Progenitor cell of endocrine pancreas (in vitro differentiated cells): ENCODE results near the gene GSG1L. TPM values are rescaled to one million over a fixed set of nuclear protein-coding genes. Genes with fewer than 3 reads are reported as not detected.

Experiments
- DNase-seq: peaks from one replicate; pipeline ENCODE4 v3.0.0; 2021; ENCODE audit warnings: low spot score; ENCODE audit not compliant: unreplicated experiment
- H3K27ac Mint-ChIP-seq: 2 replicates; pipeline ENCODE4 v1.8.0; 2021; ENCODE audit warnings: mild to moderate bottlenecking, moderate library complexity, mixed read lengths
- H3K27me3 Mint-ChIP-seq: 2 replicates; pipeline ENCODE4 v1.8.0; 2021; ENCODE audit warnings: mixed read lengths
- H3K36me3 Mint-ChIP-seq: 2 replicates; pipeline ENCODE4 v1.8.0; 2022; ENCODE audit warnings: mixed read lengths; ENCODE audit not compliant: insufficient read depth
- H3K4me1 Mint-ChIP-seq: 2 replicates; pipeline ENCODE4 v1.8.0; 2021; ENCODE audit warnings: low read depth, mixed read lengths
- H3K4me3 Mint-ChIP-seq: 2 replicates; pipeline ENCODE4 v1.8.0; 2021; ENCODE audit warnings: low read depth, mild to moderate bottlenecking, moderate library complexity, mixed read lengths
- H3K9me3 Mint-ChIP-seq: 2 replicates; pipeline ENCODE4 v1.8.0; 2021; ENCODE audit warnings: low read depth, mixed read lengths
- CTCF ChIP-seq: fragments of 200-600 bp; sonication (generic); IDR thresholded peaks from one replicate; pipeline ENCODE4 v1.5.0; 2021; ENCODE audit warnings: antibody characterized with exemption, mild to moderate bottlenecking; ENCODE audit not compliant: unreplicated experiment
- total RNA-seq: library from RNA; stranded (reverse); gene quantifications from 2 replicates; pipeline ENCODE4 v1.2.1, GENCODE V29; 2021

Gene GSG1L
- total RNA-seq, 1 donor from 2014 or later, result 0.17 TPM

GRCh38 chr16:27806388-27806787 is 257.1 kb downstream of the GSG1L start:
- no peak for DNase-seq
- TF ChIP-seq CTCF, result no peak
- no peaks in the 10 kb centered on the region for H3K4me1 Mint-ChIP-seq
- H3K4me3 Mint-ChIP-seq, result no peak overlapping the region
- no peaks in the 10 kb centered on the region for H3K36me3 Mint-ChIP-seq
- no peak overlapping the region for H3K27ac Mint-ChIP-seq
- H3K27me3 Mint-ChIP-seq, result peaks cover 52% of the 10 kb centered on the region
- H3K9me3 Mint-ChIP-seq, result peaks cover 4% of the 10 kb centered on the region

- Mint-ChIP-seq H3K4me3 (no peak overlapping the region), H3K9me3 (peaks cover 4% of the 10 kb centered on the region), H3K36me3 (no peaks in the 10 kb centered on the region), H3K27ac (no peak overlapping the region), H3K27me3 (peaks cover 57% of the 10 kb centered on the region), H3K4me1 (no peaks in the 10 kb centered on the region)
- no peak for TF ChIP-seq CTCF
- DNase-seq, result no peak
Measured at GRCh38 chr16:27805828-27806351, 257.6 kb downstream of the GSG1L start.

- TF ChIP-seq CTCF, result no peak
- H3K36me3 Mint-ChIP-seq, result no peaks in the 10 kb centered on the region
- no peak overlapping the region for H3K4me3 Mint-ChIP-seq
- H3K4me1 Mint-ChIP-seq, result no peaks in the 10 kb centered on the region
- no peaks in the 10 kb centered on the region for H3K9me3 Mint-ChIP-seq
- no peak for DNase-seq
- H3K27ac Mint-ChIP-seq, result no peak overlapping the region
- peaks cover 56% of the 10 kb centered on the region for H3K27me3 Mint-ChIP-seq
Measured at GRCh38 chr16:27803775-27804549, 259.6 kb downstream of the GSG1L start.

- no peak overlapping the region for H3K4me3 Mint-ChIP-seq
- no peaks in the 10 kb centered on the region for H3K9me3 Mint-ChIP-seq
- H3K36me3 Mint-ChIP-seq, result no peaks in the 10 kb centered on the region
- H3K27me3 Mint-ChIP-seq, result peaks cover 51% of the 10 kb centered on the region
- DNase-seq, result no peak
- no peak overlapping the region for H3K27ac Mint-ChIP-seq
- H3K4me1 Mint-ChIP-seq, result no peaks in the 10 kb centered on the region
- no peak for TF ChIP-seq CTCF
Measured at GRCh38 chr16:27802664-27803439, 260.7 kb downstream of the GSG1L start.

GRCh38 chr16:27801289-27801945 is 262.1 kb downstream of the GSG1L start:
- H3K4me3 Mint-ChIP-seq, result no peak overlapping the region
- H3K9me3 Mint-ChIP-seq, result no peaks in the 10 kb centered on the region
- no peak overlapping the region for H3K27ac Mint-ChIP-seq
- no peak for DNase-seq
- no peaks in the 10 kb centered on the region for H3K4me1 Mint-ChIP-seq
- peaks cover 43% of the 10 kb centered on the region for H3K27me3 Mint-ChIP-seq
- TF ChIP-seq CTCF, result no peak
- no peaks in the 10 kb centered on the region for H3K36me3 Mint-ChIP-seq
